ENCODE results near the gene RNF11.

DNA sequence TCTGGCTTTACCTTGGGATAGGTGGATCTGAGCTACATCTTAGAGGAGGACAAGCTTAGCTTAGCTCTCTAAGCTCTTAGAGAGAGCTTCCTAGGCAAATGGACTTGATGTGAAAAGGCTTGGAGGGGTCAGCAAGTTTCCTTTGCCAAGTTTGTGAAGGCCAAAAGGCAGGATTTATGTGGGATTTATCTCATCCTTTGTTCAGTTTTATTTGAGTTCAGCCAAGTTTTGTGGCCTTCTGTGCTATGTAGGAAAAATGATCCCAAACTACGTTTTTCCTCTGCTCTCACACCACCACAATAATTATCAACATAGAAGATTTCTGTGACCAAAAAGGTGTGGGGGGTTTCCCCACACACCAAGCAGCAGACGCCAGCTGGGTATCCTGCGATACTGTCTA, 26.0 kb upstream of the RNF11 start:
- no peak for TF ChIP-seq CTCF (IDR thresholded peaks at IDR 0.05; ENCODE audit: insufficient read depth, low read length, poor library complexity, severe bottlenecking)
- TF ChIP-seq EZH2phosphoT487 (conservative IDR thresholded peaks at IDR 0.05; ENCODE audit: low read length): no peak
